CD4-positive, alpha-beta memory T cell (primary cell): ENCODE measurements around the gene ENAM. TPM values are rescaled to one million over a fixed set of nuclear protein-coding genes. Genes with fewer than 3 reads are reported as not detected.

Source experiments
- CTCF ChIA-PET: fragments of 350-600 bp; sonication (Branson Sonifier 250); formaldehyde crosslinking; loops from one replicate; lab custom pipeline; 2021; ENCODE audit warnings: inconsistent platforms; ENCODE audit not compliant: partially characterized antibody; lab: Charles Lee
- POLR2A ChIA-PET: fragments of 350-600 bp; sonication (Branson Sonifier 250); formaldehyde crosslinking; loops from one replicate; lab custom pipeline; 2021; ENCODE audit not compliant: partially characterized antibody; lab: Charles Lee
- DNase-seq, 5 donors: peaks; one replicate each; pipeline versions ENCODE4 v3.0.0 to v3.0.0-alpha.2; 2020 to 2022; ENCODE audit warnings: mixed read lengths in 1 of 5
- H3K27ac ChIP-seq: one replicate; pipeline ENCODE4 v1.7.0; 2013; ENCODE audit warnings: low read depth, low read length
- H3K27me3 ChIP-seq: 2 replicates; pipeline ENCODE4 v1.7.0; 2013; ENCODE audit warnings: mild to moderate bottlenecking, low read length, moderate library complexity; ENCODE audit not compliant: insufficient read depth
- H3K36me3 ChIP-seq: 2 replicates; pipeline ENCODE4 v1.7.0; 2013; ENCODE audit warnings: mild to moderate bottlenecking, low read length, moderate library complexity; ENCODE audit not compliant: insufficient read depth
- H3K4me1 ChIP-seq: 2 replicates; pipeline ENCODE4 v1.7.0; 2013; ENCODE audit warnings: mild to moderate bottlenecking, low read length, moderate library complexity; ENCODE audit not compliant: insufficient read depth
- H3K4me3 ChIP-seq, 2 donors: one replicate each; pipeline ENCODE4 v1.7.0; 2013; ENCODE audit warnings: low read length in 2 of 2, mild to moderate bottlenecking in 1 of 2
- H3K9me3 ChIP-seq, 2 donors: one replicate each; pipeline ENCODE4 v1.7.0; 2013; ENCODE audit warnings: low read length in 2 of 2, control low read depth in 1 of 2; ENCODE audit not compliant: control insufficient read depth in 1 of 2
- H3K27ac Mint-ChIP-seq, 7 donors: one replicate each; pipeline ENCODE4 v1.8.0; 2020 to 2021; ENCODE audit warnings: mixed read lengths in 7 of 7, mild to moderate bottlenecking in 6 of 7, inconsistent platforms in 3 of 7, moderate library complexity in 3 of 7
- H3K27me3 Mint-ChIP-seq, 2 donors: one replicate each; pipeline ENCODE4 v1.8.0; 2020 to 2021; ENCODE audit warnings: mixed read lengths in 2 of 2
- H3K36me3 Mint-ChIP-seq, 2 donors: one replicate each; pipeline ENCODE4 v1.8.0; 2020 to 2021; ENCODE audit warnings: mixed read lengths in 2 of 2, inconsistent platforms in 1 of 2, mild to moderate bottlenecking in 1 of 2
- H3K4me1 Mint-ChIP-seq, 4 donors: one replicate each; pipeline ENCODE4 v1.8.0; 2020 to 2021; ENCODE audit warnings: mixed read lengths in 4 of 4, mild to moderate bottlenecking in 1 of 4
- H3K4me3 Mint-ChIP-seq, 8 donors: one replicate each; pipeline ENCODE4 v1.8.0; 2020 to 2021; ENCODE audit warnings: mixed read lengths in 8 of 8, mild to moderate bottlenecking in 7 of 8, moderate library complexity in 6 of 8, inconsistent platforms in 3 of 8
- H3K9me3 Mint-ChIP-seq, 8 donors: one replicate each; pipeline ENCODE4 v1.8.0; 2020 to 2021; ENCODE audit warnings: mixed read lengths in 8 of 8, mild to moderate bottlenecking in 5 of 8, inconsistent platforms in 3 of 8, moderate library complexity in 1 of 8
- intact Hi-C: fragments of 100-400 bp; cut with micrococcal nuclease; formaldehyde crosslinking; loops from one replicate; pipeline ENCODE4 v1.15.1; 2023
- polyA plus RNA-seq, 2 donors: library from polyadenylated mRNA; unstranded; fragments of 300-500 nt; fragmentation: Illumina TruSeq; gene quantifications; one replicate each; pipeline ENCODE4 v1.2.3, GENCODE V29; 2021
- total RNA-seq, 2 experiments: library from RNA; stranded (reverse); gene quantifications; one replicate each; pipeline ENCODE4 v1.2.3, GENCODE V29; 2021

ENAM gene
- total and polyA plus RNA-seq, 4 experiments from 2014 or later = not detected

DNA sequence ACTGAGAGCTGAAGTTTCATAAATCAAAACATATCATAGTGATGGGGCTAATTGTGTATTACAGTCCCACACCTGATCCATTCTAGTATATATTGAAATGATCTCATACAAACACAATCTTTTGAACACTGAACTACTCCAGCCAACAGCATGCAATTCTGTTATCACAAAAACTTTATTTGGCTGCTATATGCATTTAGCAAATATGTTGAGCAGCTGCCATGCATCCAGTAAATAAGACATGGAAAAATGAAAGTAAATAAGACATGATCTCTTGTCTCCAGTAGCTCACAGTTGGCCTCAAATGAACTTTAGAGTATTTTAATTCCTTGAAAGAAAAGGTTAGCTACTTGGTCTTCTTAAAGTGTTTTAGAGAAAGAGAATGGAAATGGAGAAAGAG, 34.3 kb upstream of the ENAM start:
- Histone ChIP-seq H3K27ac (no peak overlapping the region), H3K9me3 (no peaks in the 10 kb centered on the region), H3K4me1 (no peaks in the 10 kb centered on the region), H3K36me3 (no peaks in the 10 kb centered on the region), H3K4me3 (no peak overlapping the region), H3K27me3 (no peaks in the 10 kb centered on the region)
- Mint-ChIP-seq H3K4me3 (no peak overlapping the region), H3K36me3 (no peaks in the 10 kb centered on the region), H3K9me3 (no peaks in the 10 kb centered on the region), H3K27me3 (peaks cover 3% of the 10 kb centered on the region in 2 donors), H3K27ac (no peak overlapping the region), H3K4me1 (peaks cover 0 to 3% (median under 1%) of the 10 kb centered on the region in 4 donors)
- POLR2A ChIA-PET = interaction anchor here (1.0 kb wide), 1 partner anchor 21 kb away, joined by 3 read pairs; no protein-coding TSS in a partner anchor
- CTCF ChIA-PET = interaction anchor here (0.7 kb wide), 1 partner anchor 542 kb away, joined by 3 read pairs; no protein-coding TSS in a partner anchor
- intact Hi-C loops = no loop called here
- DNase-seq = no peak

DNA sequence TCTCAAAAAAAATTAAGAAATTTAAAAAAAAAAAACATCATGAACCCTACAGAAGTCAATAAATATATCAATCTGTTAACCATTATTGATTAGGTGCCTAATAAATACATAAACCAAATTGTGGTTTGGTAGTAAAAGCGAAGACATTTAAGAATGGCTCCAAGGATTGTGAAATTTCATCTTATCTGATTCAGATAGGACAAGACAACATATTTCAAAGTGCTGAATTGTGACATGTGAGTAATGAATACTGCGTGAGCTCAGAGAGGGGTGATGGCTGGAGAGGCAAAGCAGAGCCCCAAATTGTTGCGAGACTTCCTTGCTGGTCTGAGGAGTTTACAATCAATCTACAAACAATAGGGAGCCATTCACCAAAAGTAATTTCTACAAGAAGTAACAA, 28.2 kb upstream of the ENAM start:
- no peak overlapping the region for H3K27ac Mint-ChIP-seq
- POLR2A ChIA-PET = no interaction called here
- CTCF ChIA-PET = interaction anchor here (0.7 to 1.6 kb wide), 3 partner anchors 9 to 16 kb away, joined by 3 to 5 read pairs (median 3); no protein-coding TSS in a partner anchor

DNA sequence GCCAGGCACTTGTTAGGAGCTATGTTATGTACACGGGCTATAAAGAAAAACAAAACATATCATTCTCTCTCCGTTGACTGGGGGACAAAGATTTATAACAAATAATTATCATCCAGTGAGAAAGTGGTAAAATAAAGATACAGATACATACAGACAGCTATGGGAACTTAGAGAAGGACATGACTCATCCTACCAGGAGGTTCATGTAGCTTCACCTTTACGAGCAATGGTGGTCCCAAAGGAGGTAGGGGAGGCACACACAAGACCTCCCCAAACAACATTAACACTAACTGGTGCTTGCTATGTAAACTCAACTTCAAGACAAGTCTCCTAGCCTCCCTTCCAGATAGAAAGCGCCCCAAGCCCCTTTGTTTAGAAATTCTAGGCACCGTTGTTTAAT, 27.6 kb upstream of the ENAM start:
- H3K27ac ChIP-seq = no peak overlapping the region
- no peaks in the 10 kb centered on the region for H3K36me3 Mint-ChIP-seq
- ChIA-PET CTCF (interaction anchor here (0.7 to 1.6 kb wide), 4 partner anchors 10 to 135 kb away, joined by 3 to 5 read pairs (median 4); no protein-coding TSS in a partner anchor), POLR2A (no interaction called here)
- H3K4me3 Mint-ChIP-seq = no peak overlapping the region
- H3K27ac Mint-ChIP-seq = no peak overlapping the region
- H3K9me3 Mint-ChIP-seq = no peaks in the 10 kb centered on the region
- no peak for DNase-seq
- no peaks in the 10 kb centered on the region for H3K27me3 ChIP-seq
- H3K4me1 ChIP-seq = no peaks in the 10 kb centered on the region
- no peaks in the 10 kb centered on the region for H3K36me3 ChIP-seq
- H3K4me3 ChIP-seq = no peak overlapping the region
- intact Hi-C loops = loop anchor here (1.0 kb wide), 3 partner anchors 136 to 1112 kb away; no protein-coding TSS in a partner anchor
- peaks cover 0 to 6% of the 10 kb centered on the region in 2 donors for H3K27me3 Mint-ChIP-seq
- H3K9me3 ChIP-seq = no peaks in the 10 kb centered on the region
- no peaks in the 10 kb centered on the region for H3K4me1 Mint-ChIP-seq

More for the DNA sequence above, 28.2 kb upstream of the ENAM start:
- Histone ChIP-seq H3K4me3 (no peak overlapping the region), H3K27ac (no peak overlapping the region), H3K9me3 (no peaks in the 10 kb centered on the region), H3K4me1 (no peaks in the 10 kb centered on the region), H3K27me3 (no peaks in the 10 kb centered on the region), H3K36me3 (no peaks in the 10 kb centered on the region)
- H3K36me3 Mint-ChIP-seq = no peaks in the 10 kb centered on the region
- intact Hi-C loops = no loop called here
- no peak for DNase-seq
- H3K4me1 Mint-ChIP-seq = no peaks in the 10 kb centered on the region
- H3K9me3 Mint-ChIP-seq = no peaks in the 10 kb centered on the region
- H3K4me3 Mint-ChIP-seq = no peak overlapping the region
- peaks cover 0 to 6% of the 10 kb centered on the region in 2 donors for H3K27me3 Mint-ChIP-seq

DNA sequence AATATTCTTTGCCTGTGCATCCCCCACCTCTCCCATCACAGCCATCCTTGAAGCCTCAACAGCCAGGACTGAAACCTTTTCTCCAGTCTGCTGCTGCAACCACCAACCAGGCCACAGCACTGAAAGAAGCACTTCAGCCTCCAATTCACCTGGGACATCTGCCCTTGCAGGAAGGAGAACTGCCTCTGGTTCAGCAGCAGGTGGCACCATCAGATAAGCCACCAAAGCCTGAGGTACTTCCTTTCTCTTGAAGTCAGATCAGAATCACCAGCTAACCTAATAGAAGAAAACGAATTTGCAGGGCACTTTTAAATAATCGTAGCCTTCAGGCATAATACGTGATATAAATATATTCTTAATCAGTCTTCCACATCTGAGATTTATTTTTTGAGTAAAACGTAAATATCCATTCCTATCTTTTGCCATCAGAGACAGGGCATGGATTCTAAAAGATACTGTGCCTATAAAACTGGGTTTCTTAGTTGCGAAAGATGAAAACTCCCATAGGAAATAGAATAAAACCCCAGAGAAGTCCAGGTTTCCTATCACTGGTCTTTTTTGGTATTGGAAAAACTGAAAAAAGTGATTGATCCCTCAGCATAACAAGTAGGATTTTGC, 27.0 kb upstream of the ENAM start:
- H3K9me3 ChIP-seq = no peaks in the 10 kb centered on the region
- CTCF ChIA-PET = interaction anchor here (0.6 to 2.4 kb wide), 7 partner anchors 10 to 1702 kb away, joined by 3 to 6 read pairs (median 3); no protein-coding TSS in a partner anchor
- H3K27ac ChIP-seq = no peak overlapping the region
- POLR2A ChIA-PET = no interaction called here
- H3K4me1 ChIP-seq = no peaks in the 10 kb centered on the region
- peak; percentile 61 to 65 (median 64) for DNase-seq
- no peaks in the 10 kb centered on the region for H3K9me3 Mint-ChIP-seq
- no peaks in the 10 kb centered on the region for H3K36me3 Mint-ChIP-seq
- no peaks in the 10 kb centered on the region for H3K36me3 ChIP-seq
- no peak overlapping the region for H3K27ac Mint-ChIP-seq
- H3K4me1 Mint-ChIP-seq = no peaks in the 10 kb centered on the region
- no peak overlapping the region for H3K4me3 ChIP-seq
- H3K27me3 Mint-ChIP-seq = peaks cover 2 to 6% of the 10 kb centered on the region in 2 donors
- no peak overlapping the region for H3K4me3 Mint-ChIP-seq
- H3K27me3 ChIP-seq = no peaks in the 10 kb centered on the region
- intact Hi-C loops = loop anchor here (1.0 kb wide), 3 partner anchors 136 to 1112 kb away; no protein-coding TSS in a partner anchor

DNA sequence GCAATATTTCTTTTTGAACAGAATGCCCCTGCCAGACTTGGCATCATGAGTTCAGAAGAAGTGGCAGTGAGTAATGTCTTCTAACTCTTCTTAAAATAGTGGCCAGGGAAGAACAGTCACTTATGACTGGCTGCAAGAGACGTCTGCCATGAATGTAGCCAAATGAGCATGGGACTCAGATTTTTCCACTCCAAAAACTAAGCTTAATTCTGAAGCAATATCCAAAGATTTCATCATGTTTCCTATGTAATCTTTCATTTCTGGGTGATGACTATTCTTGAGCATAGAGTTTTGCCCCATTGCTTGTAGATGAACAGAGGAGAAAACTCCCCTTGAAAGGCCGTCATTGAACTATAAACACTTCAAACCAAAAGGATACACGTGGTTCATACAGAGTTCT, 24.7 kb upstream of the ENAM start:
- no peaks in the 10 kb centered on the region for H3K9me3 ChIP-seq
- Mint-ChIP-seq H3K27ac (no peak overlapping the region), H3K27me3 (peaks cover 2 to 9% of the 10 kb centered on the region in 2 donors), H3K36me3 (no peaks in the 10 kb centered on the region), H3K4me3 (no peak overlapping the region), H3K4me1 (no peaks in the 10 kb centered on the region), H3K9me3 (no peaks in the 10 kb centered on the region)
- ChIA-PET CTCF (interaction anchor here (1.4 to 2.4 kb wide), 3 partner anchors 11 to 1699 kb away, joined by 3 to 13 read pairs (median 6); no protein-coding TSS in a partner anchor), POLR2A (no interaction called here)
- no peaks in the 10 kb centered on the region for H3K4me1 ChIP-seq
- no peaks in the 10 kb centered on the region for H3K27me3 ChIP-seq
- no peak for DNase-seq
- intact Hi-C loops = no loop called here
- no peaks in the 10 kb centered on the region for H3K36me3 ChIP-seq
- H3K4me3 ChIP-seq = no peak overlapping the region
- H3K27ac ChIP-seq = no peak overlapping the region

DNA sequence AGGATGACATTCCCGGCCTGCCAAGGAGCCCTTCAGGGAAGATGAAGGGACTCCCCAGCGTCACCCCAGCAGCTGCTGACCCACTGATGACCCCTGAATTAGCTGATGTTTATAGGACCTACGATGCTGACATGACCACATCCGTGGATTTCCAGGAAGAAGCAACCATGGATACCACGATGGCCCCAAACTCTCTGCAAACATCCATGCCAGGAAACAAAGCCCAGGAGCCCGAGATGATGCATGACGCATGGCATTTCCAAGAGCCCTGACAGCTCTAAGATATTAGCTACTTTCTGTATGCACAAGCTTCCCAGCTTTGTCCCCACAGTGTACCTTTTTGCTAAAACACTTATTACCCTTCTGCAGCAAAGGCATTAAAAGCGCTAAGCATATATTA, 22.1 kb upstream of the ENAM start:
- CTCF ChIA-PET = interaction anchor here (1.1 kb wide), 1 partner anchor 82 kb away, joined by 3 read pairs; the partner anchor contains the start of gene UTP3
- Histone ChIP-seq H3K9me3 (no peaks in the 10 kb centered on the region), H3K4me3 (no peak overlapping the region), H3K36me3 (no peaks in the 10 kb centered on the region), H3K4me1 (no peaks in the 10 kb centered on the region), H3K27me3 (no peaks in the 10 kb centered on the region), H3K27ac (no peak overlapping the region)
- Mint-ChIP-seq H3K36me3 (no peaks in the 10 kb centered on the region), H3K27me3 (peaks cover 4 to 14% of the 10 kb centered on the region in 2 donors), H3K9me3 (no peaks in the 10 kb centered on the region), H3K4me1 (no peaks in the 10 kb centered on the region), H3K4me3 (no peak overlapping the region), H3K27ac (no peak overlapping the region)
- no peak for DNase-seq
- intact Hi-C loops = no loop called here
- POLR2A ChIA-PET = no interaction called here

DNA sequence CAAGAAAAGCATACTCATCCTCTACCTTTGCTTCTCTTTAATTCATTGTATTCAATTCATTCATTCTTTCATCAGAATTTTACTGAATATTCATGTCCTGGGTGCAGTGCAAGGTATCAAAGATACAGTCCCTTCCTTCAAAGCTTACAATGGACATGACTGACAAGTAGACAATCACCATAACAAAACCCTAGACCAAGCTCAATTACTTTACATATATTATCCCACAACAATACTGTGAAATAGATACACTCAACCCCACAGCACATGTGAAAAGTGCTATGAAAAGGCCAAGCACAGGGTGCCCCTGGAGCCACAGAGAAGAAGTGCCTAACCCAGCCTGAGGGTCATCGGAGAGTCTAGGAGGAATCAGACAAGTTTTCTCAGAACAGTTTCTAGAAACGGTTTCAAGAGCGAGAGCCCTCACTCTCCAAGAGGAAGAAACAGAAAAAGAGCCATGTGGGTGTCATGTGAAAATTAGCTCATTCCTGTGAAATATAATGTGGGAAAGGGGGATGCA, 21.1 kb upstream of the ENAM start:
- Mint-ChIP-seq H3K27ac (no peak overlapping the region), H3K9me3 (no peaks in the 10 kb centered on the region), H3K36me3 (no peaks in the 10 kb centered on the region), H3K4me1 (no peaks in the 10 kb centered on the region), H3K27me3 (peaks cover 7 to 15% of the 10 kb centered on the region in 2 donors), H3K4me3 (no peak overlapping the region)
- no peak for DNase-seq
- Histone ChIP-seq H3K27ac (no peak overlapping the region), H3K4me3 (no peak overlapping the region), H3K36me3 (no peaks in the 10 kb centered on the region), H3K27me3 (no peaks in the 10 kb centered on the region), H3K9me3 (no peaks in the 10 kb centered on the region), H3K4me1 (no peaks in the 10 kb centered on the region)
- CTCF ChIA-PET = interaction anchor here (1.1 kb wide), 1 partner anchor 81 kb away, joined by 3 read pairs; the partner anchor contains the start of gene UTP3
- POLR2A ChIA-PET = no interaction called here
- intact Hi-C loops = no loop called here
